Measurements from ENCODE around the gene NFIB. TPM values are rescaled to one million over a fixed set of nuclear protein-coding genes. Genes with fewer than 3 reads are reported as not detected.

Gene NFIB
- total and polyA plus RNA-seq, 2 experiments from 2014 or later, result 5.7 to 13.9 TPM

DNA sequence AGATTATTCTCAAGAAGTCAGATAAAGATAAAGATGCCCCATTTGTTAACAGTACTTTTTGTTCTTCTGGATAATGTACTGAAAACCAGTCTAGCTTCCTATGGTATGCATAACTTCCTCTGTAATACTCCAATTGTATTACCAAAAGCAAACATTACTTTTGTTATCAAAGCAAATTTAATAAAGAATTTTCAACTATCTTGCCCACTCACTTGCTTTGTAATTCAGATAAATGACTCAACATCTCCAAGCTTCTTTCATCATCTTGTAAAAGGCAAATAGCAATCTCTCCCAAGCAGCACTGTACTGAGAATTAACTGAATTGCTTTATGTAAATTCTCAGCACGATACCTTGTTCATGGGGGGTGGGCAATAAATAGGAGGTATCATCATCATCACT, 98.3 kb downstream of the NFIB start:
- Histone ChIP-seq H3K27me3 (no peaks in the 10 kb centered on the region), H3K4me3 (no peak overlapping the region)

DNA sequence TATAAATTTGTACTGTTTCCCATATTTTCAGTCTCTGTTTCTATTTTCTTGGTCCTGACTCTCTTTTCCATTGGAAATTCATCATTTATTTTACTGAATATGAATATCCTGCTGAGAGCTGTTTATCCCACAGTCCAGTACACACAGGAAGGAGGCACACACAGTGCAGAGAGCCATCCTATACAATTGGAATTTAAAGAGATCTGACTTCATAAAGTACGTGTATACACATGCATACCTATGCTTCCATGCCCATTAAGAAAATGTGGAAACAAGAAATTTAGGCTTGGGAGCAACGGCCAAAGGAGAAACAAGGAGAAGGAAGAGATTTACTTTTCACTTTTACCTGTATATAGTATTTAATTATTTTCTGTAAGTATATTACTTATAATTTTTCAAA, 99.2 kb downstream of the NFIB start:
- Histone ChIP-seq H3K4me1 (ENCODE audit: low read depth) (peaks cover 9% of the 10 kb centered on the region), H3K4me3 (no peak overlapping the region), H3K9me3 (ENCODE audit: low read depth) (no peaks in the 10 kb centered on the region), H3K27me3 (no peaks in the 10 kb centered on the region), H3K27ac (no peak overlapping the region), H3K36me3 (no peaks in the 10 kb centered on the region)
- TF ChIP-seq, protein P1, sequence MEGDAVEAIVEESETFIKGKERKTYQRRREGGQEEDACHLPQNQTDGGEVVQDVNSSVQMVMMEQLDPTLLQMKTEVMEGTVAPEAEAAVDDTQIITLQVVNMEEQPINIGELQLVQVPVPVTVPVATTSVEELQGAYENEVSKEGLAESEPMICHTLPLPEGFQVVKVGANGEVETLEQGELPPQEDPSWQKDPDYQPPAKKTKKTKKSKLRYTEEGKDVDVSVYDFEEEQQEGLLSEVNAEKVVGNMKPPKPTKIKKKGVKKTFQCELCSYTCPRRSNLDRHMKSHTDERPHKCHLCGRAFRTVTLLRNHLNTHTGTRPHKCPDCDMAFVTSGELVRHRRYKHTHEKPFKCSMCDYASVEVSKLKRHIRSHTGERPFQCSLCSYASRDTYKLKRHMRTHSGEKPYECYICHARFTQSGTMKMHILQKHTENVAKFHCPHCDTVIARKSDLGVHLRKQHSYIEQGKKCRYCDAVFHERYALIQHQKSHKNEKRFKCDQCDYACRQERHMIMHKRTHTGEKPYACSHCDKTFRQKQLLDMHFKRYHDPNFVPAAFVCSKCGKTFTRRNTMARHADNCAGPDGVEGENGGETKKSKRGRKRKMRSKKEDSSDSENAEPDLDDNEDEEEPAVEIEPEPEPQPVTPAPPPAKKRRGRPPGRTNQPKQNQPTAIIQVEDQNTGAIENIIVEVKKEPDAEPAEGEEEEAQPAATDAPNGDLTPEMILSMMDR (IDR thresholded peaks at IDR 0.05; ENCODE audit: low read depth, low read length), result no peak
- no peak for DNase-seq (ENCODE audit: low read depth in 1 of 2, low spot score in 1 of 2)

More for the DNA sequence above, 98.3 kb downstream of the NFIB start:
- TF ChIP-seq, protein P1 (IDR thresholded peaks at IDR 0.05; ENCODE audit: low read depth, low read length), result no peak
- H3K9me3 ChIP-seq (ENCODE audit: low read depth), result no peaks in the 10 kb centered on the region
- DNase-seq (ENCODE audit: low read depth in 1 of 2, low spot score in 1 of 2), result peak in 1 of 2 donors; percentile 59
- H3K27ac ChIP-seq, result no peak overlapping the region
- no peaks in the 10 kb centered on the region for H3K36me3 ChIP-seq
- peaks cover 9% of the 10 kb centered on the region for H3K4me1 ChIP-seq (ENCODE audit: low read depth)

DNA sequence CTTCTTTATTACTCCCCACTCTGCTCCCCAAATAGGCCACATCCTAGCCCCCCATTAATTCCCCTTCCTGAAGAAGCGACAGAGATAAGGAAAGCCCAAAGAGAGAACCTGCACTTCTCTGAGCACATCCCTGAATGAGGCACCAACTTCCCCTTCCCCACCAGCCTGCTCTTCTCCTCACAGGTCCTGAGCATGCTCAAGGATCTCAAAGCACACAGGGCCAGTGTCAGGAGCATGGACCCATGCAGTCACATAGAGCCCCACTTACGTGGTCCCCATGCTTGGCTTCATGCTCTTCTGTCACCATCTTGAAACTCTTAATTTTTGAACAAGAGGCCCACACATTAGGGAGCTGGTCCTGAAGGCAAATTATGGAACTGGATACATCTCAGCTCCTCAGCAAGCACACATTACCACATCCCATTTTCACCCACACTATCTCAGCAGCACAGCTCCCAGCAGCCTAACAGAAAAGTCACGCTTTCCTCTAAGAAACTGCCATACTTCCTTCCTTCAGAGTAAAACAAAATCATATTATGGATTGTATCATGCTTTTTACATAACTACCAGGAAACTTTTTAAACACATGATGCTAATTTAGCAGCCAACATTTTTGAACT, 99.8 kb downstream of the NFIB start:
- Histone ChIP-seq H3K36me3 (no peaks in the 10 kb centered on the region), H3K9me3 (ENCODE audit: low read depth) (no peaks in the 10 kb centered on the region), H3K27me3 (no peaks in the 10 kb centered on the region), H3K4me1 (ENCODE audit: low read depth) (peaks cover 9% of the 10 kb centered on the region), H3K27ac (no peak overlapping the region), H3K4me3 (no peak overlapping the region)
- TF ChIP-seq, protein P1 (IDR thresholded peaks at IDR 0.05; ENCODE audit: low read depth, low read length), result no peak
- DNase-seq (ENCODE audit: low read depth in 1 of 2, low spot score in 1 of 2), result no peak

DNA sequence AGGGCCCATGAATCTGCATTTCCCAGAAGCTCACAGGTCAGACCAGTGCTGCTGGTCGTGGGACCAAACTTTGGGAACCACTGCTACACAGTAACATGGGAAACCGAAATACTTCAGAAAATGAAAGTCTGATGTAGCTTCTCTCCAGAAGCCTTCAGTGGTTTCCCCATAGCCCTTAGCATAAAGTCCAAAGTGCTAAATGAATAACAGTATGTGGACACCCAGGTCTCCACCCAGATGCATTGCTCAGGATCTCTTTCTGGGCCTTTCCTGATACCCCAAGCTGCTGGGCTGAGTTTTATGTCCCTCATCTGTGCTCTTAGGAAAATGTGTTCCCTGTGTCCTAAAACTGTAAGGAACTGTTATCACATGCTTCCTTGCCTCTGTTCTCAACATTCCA, 100.4 kb downstream of the NFIB start:
- no peak for DNase-seq (ENCODE audit: low read depth in 1 of 2, low spot score in 1 of 2)

DNA sequence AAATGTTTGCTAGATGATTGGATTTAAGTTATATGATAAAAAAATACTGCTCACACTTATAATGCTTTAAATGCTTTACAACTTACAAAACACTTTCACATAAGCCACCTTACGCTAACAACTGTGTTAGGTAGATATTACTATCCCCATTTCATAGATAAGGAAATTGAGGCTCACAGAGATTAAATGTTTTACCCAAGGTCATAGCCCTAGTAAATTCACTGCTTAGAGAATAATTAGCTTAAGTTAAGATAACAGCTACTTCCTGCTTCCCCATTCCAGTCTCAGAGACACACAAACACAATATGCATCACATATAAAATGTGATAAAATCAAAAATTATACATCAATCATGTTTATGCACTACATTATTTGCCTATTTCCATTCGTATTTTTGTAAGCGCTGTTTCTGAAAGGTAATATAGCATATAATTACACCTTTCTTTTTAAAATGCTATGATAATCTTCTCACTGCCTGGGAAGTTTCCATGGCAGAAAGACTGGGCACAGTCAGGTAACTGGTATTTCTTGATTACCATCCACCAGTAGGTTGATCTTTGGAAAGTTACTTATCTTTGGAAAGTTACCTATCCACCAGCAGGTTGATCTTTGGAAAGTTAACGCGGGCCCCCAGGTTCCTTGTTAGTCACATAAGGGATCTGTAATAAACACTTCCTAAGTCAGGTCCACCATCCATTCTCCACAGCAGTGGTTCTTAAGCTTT, 101.1 kb downstream of the NFIB start:
- no peaks in the 10 kb centered on the region for H3K9me3 ChIP-seq (ENCODE audit: low read depth)
- no peak for DNase-seq (ENCODE audit: low read depth in 1 of 2, low spot score in 1 of 2)
- H3K27me3 ChIP-seq, result no peaks in the 10 kb centered on the region
- peaks cover 1% of the 10 kb centered on the region for H3K4me1 ChIP-seq (ENCODE audit: low read depth)
- H3K27ac ChIP-seq, result no peak overlapping the region
- TF ChIP-seq, protein P1 (IDR thresholded peaks at IDR 0.05; ENCODE audit: low read depth, low read length), result no peak
- H3K4me3 ChIP-seq, result no peak overlapping the region
- no peaks in the 10 kb centered on the region for H3K36me3 ChIP-seq

More for the DNA sequence above, 100.4 kb downstream of the NFIB start:
- Histone ChIP-seq H3K36me3 (no peaks in the 10 kb centered on the region), H3K27ac (no peak overlapping the region), H3K9me3 (ENCODE audit: low read depth) (no peaks in the 10 kb centered on the region), H3K4me1 (ENCODE audit: low read depth) (peaks cover 8% of the 10 kb centered on the region), H3K27me3 (no peaks in the 10 kb centered on the region), H3K4me3 (no peak overlapping the region)
- TF ChIP-seq, protein P1 (IDR thresholded peaks at IDR 0.05; ENCODE audit: low read depth, low read length), result no peak

Measured in cardiac muscle cell (in vitro differentiated cells and primary cell).